GM12801 (cell line): Measurements from ENCODE around the gene GNPTG.

Experiments
- TF ChIP-seq, protein P1 (sequence below): IDR thresholded peaks from one replicate; pipeline ENCODE4 v1.5.1; 2011; ENCODE audit warnings: control low read depth; ENCODE audit not compliant: insufficient read length; ENCODE audit errors: extremely low read depth

GNPTG gene

DNA sequence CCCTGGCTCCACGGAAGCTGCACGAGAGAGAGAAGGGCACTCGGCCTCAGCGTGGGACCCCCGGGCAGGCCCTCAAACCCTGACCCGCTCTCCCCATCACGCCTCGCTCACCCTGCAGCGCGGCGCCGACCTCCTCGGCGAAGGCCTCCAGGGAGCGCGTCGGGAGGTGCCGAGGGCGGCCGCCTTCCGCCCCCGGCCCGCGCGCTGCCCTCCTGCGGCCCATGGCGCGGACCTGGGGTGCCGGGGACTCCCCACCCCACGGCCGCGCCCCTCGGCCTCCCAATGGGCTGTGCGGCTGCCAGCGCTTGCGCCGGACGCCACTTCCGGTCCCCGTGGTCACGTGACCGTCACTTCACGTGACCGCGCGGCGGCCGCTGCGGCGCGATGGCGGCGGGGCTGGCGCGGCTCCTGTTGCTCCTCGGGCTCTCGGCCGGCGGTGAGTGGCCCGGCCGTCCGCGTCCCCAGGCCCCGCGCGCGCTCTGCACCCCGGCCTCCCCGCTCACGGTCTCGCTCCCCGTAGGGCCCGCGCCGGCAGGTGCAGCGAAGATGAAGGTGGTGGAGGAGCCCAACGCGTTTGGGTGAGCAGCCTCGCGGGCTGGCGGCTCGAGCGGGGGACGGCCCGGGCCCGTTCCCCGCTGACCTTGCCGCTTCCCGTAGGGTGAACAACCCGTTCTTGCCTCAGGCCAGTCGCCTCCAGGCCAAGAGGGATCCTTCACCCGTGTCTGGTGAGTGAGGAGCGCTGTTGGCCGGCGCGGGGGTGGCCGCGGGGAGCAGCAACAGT, at the start of gene GNPTG, which contains the start of gene TSR3:
GNPTG (plus strand) TSS at position 350 of the 781 bp plus-strand sequence; CDS start at position 385, 35 bp downstream.
TSR3 (minus strand) TSS at position 297 of the 781 bp plus-strand sequence; CDS start at position 223, 74 bp downstream.
- TF ChIP-seq, protein P1, sequence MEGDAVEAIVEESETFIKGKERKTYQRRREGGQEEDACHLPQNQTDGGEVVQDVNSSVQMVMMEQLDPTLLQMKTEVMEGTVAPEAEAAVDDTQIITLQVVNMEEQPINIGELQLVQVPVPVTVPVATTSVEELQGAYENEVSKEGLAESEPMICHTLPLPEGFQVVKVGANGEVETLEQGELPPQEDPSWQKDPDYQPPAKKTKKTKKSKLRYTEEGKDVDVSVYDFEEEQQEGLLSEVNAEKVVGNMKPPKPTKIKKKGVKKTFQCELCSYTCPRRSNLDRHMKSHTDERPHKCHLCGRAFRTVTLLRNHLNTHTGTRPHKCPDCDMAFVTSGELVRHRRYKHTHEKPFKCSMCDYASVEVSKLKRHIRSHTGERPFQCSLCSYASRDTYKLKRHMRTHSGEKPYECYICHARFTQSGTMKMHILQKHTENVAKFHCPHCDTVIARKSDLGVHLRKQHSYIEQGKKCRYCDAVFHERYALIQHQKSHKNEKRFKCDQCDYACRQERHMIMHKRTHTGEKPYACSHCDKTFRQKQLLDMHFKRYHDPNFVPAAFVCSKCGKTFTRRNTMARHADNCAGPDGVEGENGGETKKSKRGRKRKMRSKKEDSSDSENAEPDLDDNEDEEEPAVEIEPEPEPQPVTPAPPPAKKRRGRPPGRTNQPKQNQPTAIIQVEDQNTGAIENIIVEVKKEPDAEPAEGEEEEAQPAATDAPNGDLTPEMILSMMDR, result no peak

DNA sequence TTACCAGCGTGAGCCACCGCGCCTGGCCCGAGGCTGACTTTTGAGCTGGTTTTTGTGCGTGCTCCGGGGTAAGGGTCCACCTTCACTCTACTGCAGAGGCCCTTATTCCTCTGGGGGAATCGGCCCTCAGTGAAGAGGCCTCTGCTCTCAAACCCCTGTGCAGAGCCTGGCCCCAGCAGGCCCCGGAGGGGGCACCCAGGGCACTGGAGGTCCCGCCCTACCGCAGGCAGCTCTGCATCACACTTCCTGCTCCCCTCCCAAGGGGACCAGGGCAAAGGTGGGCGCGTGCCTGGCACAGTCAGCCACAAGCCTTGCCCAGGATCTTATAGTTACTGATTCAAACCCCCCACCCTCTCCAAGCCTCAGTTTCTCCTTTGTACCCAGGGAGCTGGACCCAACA, 45.9 kb upstream of the GNPTG start:
- TF ChIP-seq, protein P1, result no peak

DNA sequence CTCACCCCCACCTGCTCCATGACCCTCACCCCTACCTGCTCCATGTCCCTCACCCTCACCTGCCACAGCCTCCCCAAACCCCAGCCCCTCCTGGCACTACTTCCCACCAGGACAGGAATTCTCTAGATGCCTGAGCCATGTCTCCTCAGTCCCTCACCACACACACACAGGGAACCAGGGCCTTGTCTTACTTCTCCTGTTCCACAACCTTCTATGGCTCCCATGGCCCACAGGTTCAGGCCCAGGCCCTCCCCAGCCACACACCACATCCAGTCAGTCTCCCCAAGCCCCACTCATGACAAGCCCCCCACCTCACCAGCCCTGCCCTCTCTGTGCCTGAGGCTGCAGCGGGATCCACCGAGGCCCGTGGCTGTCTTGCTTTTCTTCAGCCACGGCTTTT, 45.4 kb upstream of the GNPTG start:
- TF ChIP-seq, protein P1, result no peak

DNA sequence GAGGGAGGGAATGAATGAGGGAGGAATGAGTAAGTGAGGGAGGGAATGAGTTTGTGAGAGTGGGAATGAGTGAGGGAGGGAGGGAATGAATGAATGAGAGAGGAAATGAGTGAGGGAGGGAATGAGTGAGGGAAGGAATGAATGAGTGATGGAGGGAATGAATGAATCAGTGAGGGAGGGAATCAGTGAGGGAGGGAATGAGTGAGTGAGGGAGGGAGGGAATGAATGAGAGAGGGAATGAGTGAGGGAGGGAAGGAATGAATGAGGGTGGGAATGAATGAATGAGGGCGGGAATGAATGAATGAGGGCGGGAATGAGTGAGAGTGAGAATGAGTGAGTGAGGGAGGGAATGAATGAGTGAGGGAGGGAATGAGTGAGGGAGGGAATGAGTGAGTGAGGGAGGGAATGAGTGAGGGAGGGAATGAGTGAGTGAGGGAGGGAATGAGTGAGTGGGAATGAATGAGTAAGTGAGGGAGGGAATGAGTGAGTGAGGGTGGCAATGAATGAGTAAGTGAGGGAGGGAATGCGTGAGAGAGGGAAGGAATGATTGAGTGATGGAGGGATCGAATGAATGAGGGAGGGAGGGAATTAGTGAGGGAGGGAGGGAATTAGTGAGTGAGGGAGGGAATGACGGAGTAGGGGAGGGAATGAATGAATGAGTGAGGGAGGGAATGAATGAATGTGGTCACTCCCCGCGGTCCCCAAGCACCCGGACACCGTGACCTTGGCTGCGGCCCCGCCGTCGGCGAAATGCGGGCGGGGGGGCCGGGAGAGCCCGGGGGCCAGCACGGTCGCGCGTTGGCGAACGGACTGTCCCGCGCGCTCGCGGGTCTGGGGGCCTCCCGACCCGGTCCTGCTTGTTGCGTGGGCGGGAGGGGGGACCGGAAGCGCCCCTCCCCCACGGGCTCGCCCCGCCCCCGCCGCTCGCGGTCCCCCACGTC, 43.4 kb upstream of the GNPTG start:
- TF ChIP-seq, protein P1, result no peak

DNA sequence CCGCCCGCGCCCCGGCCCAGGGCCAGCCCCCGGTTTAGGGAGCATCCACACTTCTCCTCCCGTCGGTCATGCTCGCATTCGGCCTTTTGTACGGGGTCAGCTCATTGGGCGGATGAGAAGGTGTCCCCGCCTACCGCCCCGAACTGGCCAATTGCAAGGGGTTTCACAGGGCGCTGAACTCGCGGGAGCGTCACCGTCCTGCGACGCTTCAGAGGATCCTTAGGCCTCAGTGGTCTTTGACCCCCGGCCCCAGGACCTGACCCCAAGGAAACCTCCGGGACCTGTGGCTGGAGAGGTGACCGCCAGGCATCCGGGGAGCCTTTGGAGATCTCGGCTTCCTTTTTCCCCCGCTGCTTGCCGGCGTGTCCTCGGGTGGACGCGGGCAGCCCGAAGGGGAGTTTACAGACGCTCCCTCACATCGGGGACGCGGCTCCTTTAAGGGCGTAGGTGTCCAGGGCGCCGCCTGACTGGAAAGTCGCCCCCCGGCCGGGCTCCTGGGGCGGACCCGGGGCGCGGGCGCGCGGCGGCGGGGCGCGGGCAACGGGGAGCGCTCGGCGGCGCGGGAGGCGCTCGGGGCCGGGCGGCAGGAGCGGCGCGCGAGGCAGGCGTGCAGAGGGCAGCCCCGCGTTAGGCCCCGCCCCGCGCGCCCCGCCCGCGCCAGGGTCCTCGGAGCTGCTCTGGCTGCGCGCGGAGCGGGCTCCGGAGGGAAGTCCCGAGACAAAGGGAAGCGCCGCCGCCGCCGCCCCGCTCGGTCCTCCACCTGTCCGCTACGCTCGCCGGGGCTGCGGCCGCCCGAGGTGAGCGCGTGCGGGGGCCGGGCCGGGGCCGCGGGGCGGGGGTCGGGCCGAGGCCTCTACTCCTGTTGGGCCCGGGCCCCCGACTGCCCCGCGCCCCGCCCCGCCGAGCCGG, 42.5 kb upstream of the GNPTG start, which contains the start of gene UBE2I:
UBE2I (plus strand) TSS at position 660 of the 909 bp plus-strand sequence. CDS start 4,395 bp downstream, outside the sequence.
- TF ChIP-seq, protein P1, result no peak

DNA sequence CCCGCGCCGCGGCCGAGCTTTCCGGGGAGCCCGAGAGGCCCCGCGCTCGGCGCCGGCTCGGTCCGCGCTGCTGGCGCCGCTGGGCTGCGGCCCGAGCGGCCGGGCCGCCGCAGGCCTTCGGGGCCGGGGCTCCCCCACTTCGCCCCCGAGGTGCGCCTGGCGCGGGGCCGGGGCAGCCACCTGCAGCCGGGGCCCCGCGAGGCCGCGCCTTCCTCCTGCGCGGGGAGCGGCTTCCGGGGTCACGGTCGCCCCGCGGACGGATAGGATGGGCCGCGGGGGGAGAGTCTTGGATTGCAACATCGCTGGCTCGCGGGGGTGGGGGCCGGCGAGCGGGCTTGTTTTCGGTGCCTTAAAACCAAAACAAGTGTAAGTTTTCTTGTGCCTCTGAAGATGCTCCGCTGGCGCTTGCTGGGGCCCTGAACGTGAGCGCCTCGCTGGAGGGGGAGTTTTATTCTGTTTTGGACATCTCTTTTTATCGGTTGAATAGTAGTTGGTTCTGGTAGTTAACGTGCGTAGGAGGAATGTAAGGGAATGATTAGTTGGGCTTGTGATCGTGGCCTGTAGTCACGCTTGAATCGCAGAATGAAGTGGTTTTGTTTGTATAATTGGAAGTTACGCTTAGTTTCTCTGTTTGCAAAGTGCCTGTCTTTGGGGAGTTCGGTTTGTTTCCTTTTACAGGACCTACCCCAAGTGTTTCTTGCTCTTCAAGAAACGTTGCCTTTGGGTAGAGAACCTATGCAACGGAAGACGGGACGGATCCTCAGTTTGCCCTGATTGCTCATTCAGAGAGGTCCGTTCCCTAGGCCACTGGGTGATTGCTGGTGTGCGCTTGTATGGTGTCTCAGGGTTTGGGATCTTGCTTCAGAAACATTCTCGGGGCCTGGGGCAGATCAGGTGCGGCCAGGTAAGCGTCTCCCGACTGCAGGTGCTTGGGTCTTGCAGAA, 41.6 kb upstream of the GNPTG start:
- TF ChIP-seq, protein P1, result no peak
